ENCODE measurements around the gene FAM72D. TPM values are rescaled to one million over a fixed set of nuclear protein-coding genes. Genes with fewer than 3 reads are reported as not detected.
"Not testable (repeated sequence)": the region's sequence is repeated elsewhere in the genome, so short reads cannot be mapped to it uniquely, and the experiment has no call there.

FAM72D gene
- total and polyA plus RNA-seq, 7 donors, result 0.03 to 0.05 TPM; not detected in 5

GRCh38 chr1:145066486-145066885 lies 29.3 kb upstream of the FAM72D start:
- H3K4me1 ChIP-seq; ATAC-seq; H3K36me3 ChIP-seq (ENCODE audit: insufficient read depth in 1 of 2, low read depth in 1 of 2); H3K27ac ChIP-seq; H3K4me3 ChIP-seq; H3K27me3 ChIP-seq (ENCODE audit: insufficient read depth in 3 of 3, low read length in 2 of 3); intact Hi-C loops (cut with DNase I); DNase-seq; H3K9me3 ChIP-seq: not testable (repeated sequence)
- no CpG with 5 or more reads among the region's 10 CpGs for WGBS, 3 donors

- H3K9me3 ChIP-seq; H3K36me3 ChIP-seq (ENCODE audit: insufficient read depth in 1 of 2, low read depth in 1 of 2); H3K27me3 ChIP-seq (ENCODE audit: insufficient read depth in 3 of 3, low read length in 2 of 3); intact Hi-C loops (cut with DNase I); H3K4me3 ChIP-seq; ATAC-seq; H3K4me1 ChIP-seq; DNase-seq; H3K27ac ChIP-seq: not testable (repeated sequence)
- WGBS, 3 donors, result 67% methylated on average over 1 of the region's 6 CpGs; no CpG with 5 or more reads in 2 of the 3 donors
Observed at GRCh38 chr1:145071569-145071968, 24.2 kb upstream of the FAM72D start.

- DNase-seq; H3K27ac ChIP-seq; H3K27me3 ChIP-seq (ENCODE audit: insufficient read depth in 3 of 3, low read length in 2 of 3); intact Hi-C loops (cut with DNase I); H3K4me3 ChIP-seq; H3K4me1 ChIP-seq; H3K9me3 ChIP-seq; H3K36me3 ChIP-seq (ENCODE audit: insufficient read depth in 1 of 2, low read depth in 1 of 2); ATAC-seq: not testable (repeated sequence)
- 48 to 92% (median 72%) methylated on average over 2 to 3 of the region's 6 CpGs for WGBS, 3 donors
Observed at GRCh38 chr1:145074021-145074559, 21.7 kb upstream of the FAM72D start.

- intact Hi-C loops (cut with DNase I); H3K4me3 ChIP-seq; H3K36me3 ChIP-seq (ENCODE audit: insufficient read depth in 1 of 2, low read depth in 1 of 2); H3K27ac ChIP-seq; ATAC-seq; H3K27me3 ChIP-seq (ENCODE audit: insufficient read depth in 3 of 3, low read length in 2 of 3); H3K4me1 ChIP-seq; DNase-seq; H3K9me3 ChIP-seq: not testable (repeated sequence)
- WGBS, 3 donors, result no CpG with 5 or more reads among the region's 3 CpGs
Observed at GRCh38 chr1:145076877-145077276, 18.9 kb upstream of the FAM72D start.

GRCh38 chr1:145077872-145078786 lies 17.6 kb upstream of the FAM72D start:
- H3K4me1 ChIP-seq; H3K36me3 ChIP-seq (ENCODE audit: insufficient read depth in 1 of 2, low read depth in 1 of 2); H3K4me3 ChIP-seq; DNase-seq; H3K27me3 ChIP-seq (ENCODE audit: insufficient read depth in 3 of 3, low read length in 2 of 3); ATAC-seq; intact Hi-C loops (cut with DNase I); H3K27ac ChIP-seq; H3K9me3 ChIP-seq: not testable (repeated sequence)
- no CpG with 5 or more reads among the region's 11 CpGs for WGBS, 3 donors

GRCh38 chr1:145078787-145079370 lies 16.9 kb upstream of the FAM72D start:
- H3K36me3 ChIP-seq (ENCODE audit: insufficient read depth in 1 of 2, low read depth in 1 of 2); H3K27ac ChIP-seq; ATAC-seq; H3K27me3 ChIP-seq (ENCODE audit: insufficient read depth in 3 of 3, low read length in 2 of 3); H3K4me3 ChIP-seq; intact Hi-C loops (cut with DNase I); H3K9me3 ChIP-seq; DNase-seq; H3K4me1 ChIP-seq: not testable (repeated sequence)
- no CpG with 5 or more reads among the region's 5 CpGs for WGBS, 3 donors

- H3K36me3 ChIP-seq (ENCODE audit: insufficient read depth in 1 of 2, low read depth in 1 of 2); H3K4me1 ChIP-seq; H3K4me3 ChIP-seq; intact Hi-C loops (cut with DNase I); DNase-seq; H3K9me3 ChIP-seq; H3K27me3 ChIP-seq (ENCODE audit: insufficient read depth in 3 of 3, low read length in 2 of 3); H3K27ac ChIP-seq; ATAC-seq: not testable (repeated sequence)
- 64 to 74% (median 73%) methylated on average over 1 to 2 of the region's 2 CpGs for WGBS, 3 donors
Observed at GRCh38 chr1:145079737-145080136, 16.0 kb upstream of the FAM72D start.

- H3K9me3 ChIP-seq; H3K4me3 ChIP-seq; intact Hi-C loops (cut with DNase I); H3K4me1 ChIP-seq; H3K27ac ChIP-seq; H3K27me3 ChIP-seq (ENCODE audit: insufficient read depth in 3 of 3, low read length in 2 of 3); DNase-seq; ATAC-seq; H3K36me3 ChIP-seq (ENCODE audit: insufficient read depth in 1 of 2, low read depth in 1 of 2): not testable (repeated sequence)
- WGBS, 3 donors, result 68 to 79% (median 71%) methylated on average over 2 of the region's 3 CpGs
Observed at GRCh38 chr1:145080193-145080592, 15.6 kb upstream of the FAM72D start.

- WGBS, 3 donors, result 97 to 99% (median 98%) methylated on average over 3 of the region's 7 CpGs
- intact Hi-C loops (cut with DNase I); H3K27ac ChIP-seq; H3K27me3 ChIP-seq (ENCODE audit: insufficient read depth in 3 of 3, low read length in 2 of 3); H3K4me1 ChIP-seq; DNase-seq; ATAC-seq; H3K9me3 ChIP-seq; H3K36me3 ChIP-seq (ENCODE audit: insufficient read depth in 1 of 2, low read depth in 1 of 2); H3K4me3 ChIP-seq: not testable (repeated sequence)
Observed at GRCh38 chr1:145082483-145083255, 13.1 kb upstream of the FAM72D start.

GRCh38 chr1:145093517-145094149 lies 2.1 kb upstream of the FAM72D start:
- H3K27me3 ChIP-seq (ENCODE audit: insufficient read depth in 3 of 3, low read length in 2 of 3); H3K9me3 ChIP-seq; H3K36me3 ChIP-seq (ENCODE audit: insufficient read depth in 1 of 2, low read depth in 1 of 2); H3K4me1 ChIP-seq; intact Hi-C loops (cut with DNase I); ATAC-seq; H3K27ac ChIP-seq: not testable (repeated sequence)
- peak; percentile 77 to 87 for DNase-seq
- 0 to 1% (median 0%) methylated on average over 1 to 24 of the region's 47 CpGs for WGBS, 3 donors
- peak overlapping the region; percentile 56 for H3K4me3 ChIP-seq
